ENCODE measurements around the gene LRRC74A. TPM values are rescaled to one million over a fixed set of nuclear protein-coding genes. Genes with fewer than 3 reads are reported as not detected.

Gene LRRC74A
- total and polyA plus RNA-seq, 10 of the 15 experiments (the other 5 are each of a cell fraction or from before 2014, with no cell fraction given) = not detected

DNA sequence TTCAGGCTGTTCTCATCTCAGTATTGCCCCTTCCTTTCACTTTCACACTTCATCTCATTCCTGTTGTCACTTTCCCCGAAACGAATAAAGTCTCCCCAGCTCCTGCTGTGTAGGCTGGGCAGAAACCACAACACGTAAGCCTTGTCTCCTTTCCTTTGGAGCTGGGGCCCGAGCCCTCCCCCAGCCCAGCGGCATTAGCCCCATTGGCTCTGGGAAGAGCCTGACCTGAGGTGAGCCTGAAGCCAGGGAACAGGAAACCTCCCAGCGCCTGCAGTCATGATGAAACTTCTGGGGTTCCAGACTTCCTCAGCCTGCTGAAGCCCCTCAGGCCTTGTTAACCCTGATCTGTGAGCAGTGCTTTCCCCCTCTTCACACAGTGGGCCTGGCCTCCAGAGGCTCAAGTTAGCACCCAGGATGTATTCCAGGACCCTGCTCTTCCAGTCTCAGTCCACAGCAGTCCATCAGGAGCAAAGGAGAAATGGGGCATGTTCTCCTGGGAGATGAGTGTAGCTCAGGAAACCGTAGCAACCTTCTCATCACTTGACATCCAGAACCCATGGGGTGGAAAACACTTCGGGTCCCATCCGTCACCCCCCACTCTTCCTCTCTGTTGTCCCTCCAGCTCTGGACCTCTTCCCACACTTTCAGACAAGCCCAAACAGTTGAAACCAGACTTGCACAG, 43.2 kb upstream of the LRRC74A start (continued):
- TF ChIP-seq ZBTB40 (IDR thresholded peaks at IDR 0.05; ENCODE audit: borderline replicate concordance) (no peak), BHLHE40 (IDR thresholded peaks at IDR 0.05; ENCODE audit: borderline replicate concordance in 1 of 2, low read depth in 2 of 2, low read length in 1 of 2) (no peak), MEF2A (IDR thresholded peaks at IDR 0.05; ENCODE audit: insufficient read depth, low read depth, low read length) (no peak), CHD2 (IDR thresholded peaks at IDR 0.05; ENCODE audit: borderline replicate concordance, low read depth, low read length) (no peak), REST (IDR thresholded peaks at IDR 0.05; ENCODE audit: low read depth, low read length) (no peak)
